GM21723 (cell line): ENCODE results near the gene BTBD3.
A peak's percentile ranks its signal among the peaks of the same experiment; 100 is the strongest.

Experiments
- ATAC-seq: cut with Tn5 transposase; IDR thresholded peaks from one replicate; pipeline ENCODE4 v1.9.1; 2021; ENCODE audit warnings: mild to moderate bottlenecking, moderate library complexity; ENCODE audit not compliant: unreplicated experiment

BTBD3 gene

DNA sequence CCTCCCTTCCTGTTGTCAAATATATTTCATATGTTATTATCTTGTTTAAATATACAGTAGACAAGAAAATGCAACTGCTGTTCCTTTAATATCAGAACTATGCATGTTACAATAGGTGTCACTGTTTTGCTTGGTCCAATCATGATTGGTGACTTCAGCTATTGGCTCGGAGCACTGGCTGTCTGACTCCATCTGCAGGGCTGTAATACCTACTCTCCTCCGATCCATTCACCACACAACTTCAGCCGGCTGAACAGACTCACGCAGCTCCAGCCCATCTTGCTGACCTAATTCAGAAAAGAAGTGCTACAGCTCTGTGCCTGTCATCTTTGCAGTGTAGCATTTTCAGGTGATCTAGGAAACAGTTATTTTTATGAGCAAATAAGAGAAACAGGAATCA, at the start of gene BTBD3:
Gene BTBD3 (plus strand): TSS at position 231 of the 400 bp plus-strand sequence. CDS start 383 bp downstream, outside the sequence.
- peak; percentile 90 for ATAC-seq

DNA sequence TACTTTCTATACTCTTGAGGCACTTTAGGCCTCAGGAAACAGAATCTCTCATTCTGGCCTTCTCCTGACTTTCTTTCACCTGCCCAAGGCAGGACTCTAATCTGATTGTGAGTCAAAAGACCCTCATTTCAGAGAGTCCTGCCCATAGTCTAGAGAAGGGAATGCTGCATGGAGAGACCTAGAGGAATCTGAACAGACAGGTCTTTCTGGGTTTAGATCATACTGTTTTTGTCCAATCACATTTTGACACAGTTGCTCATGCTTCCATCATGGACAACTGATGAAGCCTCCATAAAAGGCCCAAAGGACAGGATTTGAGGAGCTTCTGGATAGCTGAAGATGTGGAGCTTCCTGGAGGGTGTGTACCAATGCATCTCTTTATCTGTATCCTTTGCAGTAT, 48.1 kb upstream of the BTBD3 start:
- ATAC-seq, result no peak

DNA sequence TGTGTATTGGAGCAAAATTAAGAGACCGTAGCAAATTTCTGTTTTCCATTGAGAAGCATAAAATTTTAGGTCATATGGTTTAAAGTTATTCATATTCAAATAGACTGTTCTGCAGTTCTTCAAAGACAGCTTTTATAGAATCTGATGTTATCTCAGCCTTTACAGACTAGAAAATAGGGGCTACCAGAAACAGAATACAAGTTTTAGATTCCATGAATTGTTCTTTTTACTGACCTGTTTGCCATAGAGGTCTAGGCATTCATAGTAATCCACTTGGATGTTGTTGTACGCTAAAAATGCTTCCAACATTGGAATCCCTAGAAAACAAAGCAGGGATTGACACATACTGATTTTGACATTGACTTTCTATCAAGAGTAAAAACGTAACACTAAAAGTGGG, 47.3 kb upstream of the BTBD3 start:
- ATAC-seq, result no peak

DNA sequence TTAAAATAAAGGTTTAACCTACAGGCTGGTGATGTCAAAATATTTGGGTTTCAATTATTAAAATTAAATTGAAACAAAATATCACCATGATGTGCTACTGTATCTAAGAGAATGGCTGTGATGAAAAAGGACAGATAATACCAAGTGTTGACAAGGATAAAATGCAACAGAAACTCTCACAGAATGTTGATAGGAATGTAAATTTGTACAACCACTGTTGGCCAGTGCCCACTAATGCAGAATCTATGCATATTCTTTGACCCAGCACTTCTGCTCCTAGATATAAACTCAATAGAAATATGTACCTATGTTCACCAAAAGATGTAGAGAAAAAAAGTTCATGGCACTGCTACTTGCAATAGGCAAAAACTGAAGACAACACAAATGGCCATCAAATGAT, 41.1 kb upstream of the BTBD3 start:
- no peak for ATAC-seq

DNA sequence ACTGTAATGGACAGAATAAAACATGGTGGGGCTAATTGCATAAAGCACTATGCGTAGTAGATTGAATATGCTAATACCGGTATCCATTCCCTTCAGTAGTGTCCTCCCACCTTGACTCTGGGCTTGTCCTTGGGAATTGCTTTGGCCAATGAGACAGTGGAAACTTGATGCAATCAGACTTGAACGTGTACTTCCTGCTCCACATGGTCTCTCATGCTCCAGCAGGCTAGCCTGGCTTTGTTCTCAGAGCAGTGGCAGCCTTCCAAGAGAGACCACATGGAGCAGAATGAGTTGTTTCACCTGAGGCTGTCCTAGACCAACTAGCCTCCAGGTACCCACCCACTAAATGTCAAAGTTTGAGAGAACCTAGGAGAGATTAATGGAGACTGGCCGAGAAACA, 37.0 kb upstream of the BTBD3 start:
- no peak for ATAC-seq

DNA sequence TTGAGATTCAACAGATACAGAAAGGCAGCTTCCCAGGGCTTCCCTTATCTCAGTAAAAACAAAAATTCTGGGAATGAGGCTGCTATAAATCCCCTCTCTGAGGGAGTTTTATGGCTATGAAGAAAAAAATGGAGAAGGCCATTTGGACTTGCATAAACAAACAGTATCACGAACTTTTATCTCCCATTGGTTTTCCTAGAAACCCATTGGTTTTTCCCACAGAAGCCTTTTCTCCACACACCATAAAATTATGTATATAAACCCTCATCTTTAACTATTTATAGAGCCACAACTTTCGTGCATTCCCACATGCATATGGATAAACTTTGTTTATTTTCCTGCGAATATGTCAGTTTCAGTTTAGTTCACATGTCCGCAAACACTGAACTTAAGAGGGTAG, 36.2 kb upstream of the BTBD3 start:
- no peak for ATAC-seq

DNA sequence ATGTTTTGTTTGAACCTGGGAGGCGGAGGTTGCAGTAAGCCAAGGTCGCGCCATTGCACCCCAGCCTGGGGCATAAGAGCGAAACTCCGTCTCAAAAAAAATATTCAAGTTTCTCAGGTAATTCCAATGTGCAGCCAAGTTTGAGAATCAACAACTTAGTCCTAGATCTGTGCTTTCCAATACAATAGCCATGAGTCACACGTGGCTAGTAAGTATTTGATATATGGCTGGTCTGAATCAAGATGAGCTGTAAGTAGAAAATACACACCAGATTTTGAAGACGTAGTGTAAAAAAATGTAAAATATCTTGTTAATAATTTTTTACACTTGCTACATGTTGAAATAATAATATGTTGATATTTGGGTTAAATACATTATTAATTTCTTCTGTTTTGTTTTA, 35.0 kb upstream of the BTBD3 start:
- ATAC-seq, result no peak

DNA sequence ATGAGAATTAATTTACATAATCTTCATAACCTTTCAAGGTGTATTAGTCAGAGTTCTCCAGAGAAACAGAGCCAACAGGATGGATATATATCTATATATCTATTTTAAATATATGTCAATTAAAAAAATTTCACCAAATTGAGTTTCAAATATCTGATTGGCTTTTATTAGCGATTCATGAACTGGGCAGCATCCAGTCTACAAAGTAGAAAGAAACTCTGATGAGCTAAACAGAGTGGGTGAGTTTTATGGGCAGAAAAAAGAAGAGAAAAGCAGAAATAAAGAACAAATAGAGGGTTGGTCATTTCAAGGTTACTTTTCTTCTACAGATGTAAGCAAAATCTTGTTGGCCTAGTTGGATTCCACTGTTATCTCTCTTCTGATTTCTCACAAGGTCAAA, 29.0 kb upstream of the BTBD3 start:
- no peak for ATAC-seq

DNA sequence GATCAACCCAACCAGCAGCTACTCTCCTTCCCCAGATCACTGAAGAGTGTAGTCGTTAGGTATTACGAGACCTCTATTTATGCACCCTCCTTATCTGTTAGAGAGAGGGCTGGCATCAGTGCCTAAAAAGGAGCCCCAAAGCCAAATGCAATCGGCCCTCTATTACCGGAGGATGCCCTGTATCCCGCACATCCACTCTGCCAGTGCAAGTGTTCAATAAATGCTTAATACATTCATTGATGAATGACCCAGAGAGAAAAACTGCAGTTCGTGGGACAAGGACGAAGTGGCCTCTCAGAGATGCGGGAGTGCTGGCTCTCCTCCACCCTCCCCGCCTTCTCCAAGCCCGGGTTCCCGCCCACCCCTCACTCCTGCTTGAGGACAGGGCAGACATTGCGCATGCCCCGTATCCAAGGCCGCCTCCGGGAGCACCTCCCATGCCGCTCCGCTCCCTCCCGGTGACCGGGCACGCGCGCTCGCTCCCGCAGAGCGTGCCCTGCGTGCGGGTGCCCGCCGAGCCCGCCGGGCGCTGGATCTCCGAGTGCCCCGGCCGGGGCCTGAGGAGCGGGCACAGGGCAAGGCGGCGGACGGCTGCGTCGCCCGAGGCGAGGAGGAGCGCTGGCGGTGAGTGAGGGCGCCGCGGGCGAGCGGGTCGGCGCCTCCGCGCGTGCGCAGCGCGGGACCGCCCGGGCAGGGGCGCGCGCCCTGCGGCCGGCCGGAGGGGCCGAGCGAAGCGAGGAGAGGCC, 27.2 kb upstream of the BTBD3 start:
- ATAC-seq, result peak; percentile 75

DNA sequence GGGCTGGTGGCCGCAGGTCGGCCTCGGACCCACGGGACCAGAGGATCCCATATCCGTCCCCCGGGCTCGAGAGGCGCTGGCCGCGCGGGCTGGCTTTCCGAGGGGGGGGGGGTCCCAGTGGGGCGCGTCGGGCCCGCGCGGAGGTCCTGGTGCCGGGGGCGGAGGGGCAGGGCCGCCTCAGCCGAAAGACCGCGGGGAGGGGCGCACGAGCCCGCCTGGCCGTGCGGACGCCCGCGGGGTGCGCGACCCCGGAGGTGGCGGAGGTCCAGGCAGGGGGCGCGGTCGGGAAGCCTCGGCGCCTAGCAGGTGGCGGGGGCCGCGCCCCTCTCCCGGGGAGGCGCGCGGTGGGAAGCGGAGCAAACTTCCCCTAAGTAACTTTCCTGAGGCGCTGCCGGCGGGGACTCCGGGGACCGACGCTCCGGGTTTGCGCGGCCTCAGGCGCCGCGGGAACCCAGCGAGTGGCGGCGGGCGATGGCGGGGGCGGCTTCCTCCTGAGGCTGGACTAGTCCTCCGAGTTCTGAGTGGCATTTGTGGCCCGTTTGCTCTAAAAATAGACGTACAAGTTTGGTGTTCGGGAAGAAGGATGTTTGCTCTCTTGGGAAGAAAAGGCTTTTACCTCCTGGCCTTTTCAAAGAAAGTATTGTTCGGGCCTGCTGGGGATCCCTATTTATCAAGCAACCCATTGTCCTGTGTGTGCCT, 26.5 kb upstream of the BTBD3 start:
- ATAC-seq, result peak; percentile 51

DNA sequence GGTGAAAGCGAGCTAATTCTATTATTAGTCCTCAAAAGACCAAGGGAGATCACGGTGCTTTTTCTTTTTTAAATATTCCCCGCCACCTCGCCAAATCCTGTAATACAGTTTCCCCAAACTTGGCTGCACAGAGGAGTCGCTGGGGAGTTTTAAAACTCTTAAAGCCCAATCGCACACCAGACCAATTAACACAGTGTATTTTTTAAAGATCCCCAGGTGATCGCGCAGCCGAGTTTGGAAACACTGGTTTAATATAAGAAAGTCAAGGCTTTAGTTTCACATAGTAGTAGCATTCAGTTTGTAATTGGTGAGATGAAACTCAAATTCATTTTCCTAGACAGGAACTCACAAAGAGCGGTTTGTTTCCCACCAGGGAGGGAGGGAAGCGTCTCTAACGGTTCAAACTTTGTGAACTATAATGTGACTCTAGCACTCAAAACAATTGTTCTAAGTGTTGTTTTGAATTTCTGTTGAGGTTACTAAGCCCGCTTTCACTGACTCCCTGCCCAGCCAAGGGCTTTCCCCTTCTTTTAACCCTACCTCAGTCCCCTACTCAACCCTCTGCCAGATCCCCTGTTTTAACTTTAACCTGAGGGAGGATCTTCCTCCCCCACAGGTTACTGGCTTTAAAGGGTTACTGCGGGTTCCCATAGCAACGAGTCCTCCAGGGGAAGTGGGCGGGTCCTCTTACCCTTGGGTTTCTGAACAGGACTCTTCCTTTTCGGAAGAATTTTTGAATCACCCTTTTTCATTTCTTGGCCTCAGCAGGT, 25.7 kb upstream of the BTBD3 start:
- peak; percentile 56 for ATAC-seq

DNA sequence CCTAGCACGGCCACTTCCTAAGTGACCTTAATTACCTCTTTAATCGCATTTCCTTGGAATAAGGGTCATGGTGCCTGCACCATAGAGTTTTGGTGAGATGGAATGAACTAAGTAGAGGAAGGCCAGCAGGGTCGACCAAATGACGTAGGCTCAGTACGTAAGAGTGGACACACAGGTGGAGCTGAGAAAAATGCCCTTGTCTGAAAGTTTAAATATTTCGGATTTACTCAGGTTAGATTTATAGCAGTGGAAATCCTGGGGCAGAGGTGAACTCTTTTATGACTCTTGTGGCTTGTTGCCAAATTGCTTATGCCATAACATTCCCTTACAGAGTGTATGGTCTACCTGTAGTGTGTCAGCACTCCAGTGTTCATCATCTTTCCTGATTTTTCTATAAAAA, 23.6 kb upstream of the BTBD3 start:
- ATAC-seq, result no peak

DNA sequence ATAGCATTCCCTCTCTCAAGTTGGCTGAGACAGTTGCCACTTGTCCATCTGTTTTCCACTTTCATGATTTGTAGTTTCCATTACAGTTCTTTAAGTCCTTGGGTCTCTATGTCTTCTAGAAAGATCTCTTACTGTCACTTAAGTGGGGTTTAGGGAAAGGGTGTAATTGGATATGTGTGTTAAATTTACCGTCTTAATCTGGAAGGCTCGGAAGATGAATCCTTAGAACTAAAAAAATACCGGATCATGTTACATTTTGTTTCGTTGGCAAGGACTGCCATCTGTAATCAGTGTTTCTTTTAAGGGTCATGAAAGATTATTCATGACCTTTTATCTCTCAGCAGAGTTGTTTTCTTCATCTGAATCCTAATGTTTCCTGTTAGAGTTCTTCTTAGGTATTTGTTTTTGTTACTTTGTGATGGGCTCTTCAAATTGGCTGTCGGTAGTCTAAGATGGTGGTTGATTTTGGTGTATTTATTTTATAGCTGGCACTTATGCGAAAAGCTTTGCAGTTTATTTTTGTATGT, 21.8 kb upstream of the BTBD3 start:
- no peak for ATAC-seq

DNA sequence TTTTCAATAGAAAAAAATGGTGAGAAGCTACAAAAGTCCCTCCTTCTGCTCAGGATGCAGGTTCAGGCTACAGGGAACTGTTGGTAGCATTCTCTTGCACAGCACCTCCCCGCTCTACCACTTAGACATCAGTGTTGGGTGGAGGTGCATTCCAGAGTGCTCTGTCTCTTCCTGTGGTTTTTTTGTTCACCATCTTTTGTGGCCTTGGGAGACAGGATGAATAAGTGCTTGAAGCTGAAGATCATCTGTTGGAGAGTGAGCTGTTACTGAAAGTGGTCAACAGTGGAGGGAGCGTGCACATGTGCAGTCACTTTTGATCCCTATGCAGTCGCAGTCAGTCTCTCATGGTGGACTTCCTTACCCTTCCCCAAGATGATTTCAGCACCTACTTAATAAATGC, 16.6 kb upstream of the BTBD3 start:
- no peak for ATAC-seq

DNA sequence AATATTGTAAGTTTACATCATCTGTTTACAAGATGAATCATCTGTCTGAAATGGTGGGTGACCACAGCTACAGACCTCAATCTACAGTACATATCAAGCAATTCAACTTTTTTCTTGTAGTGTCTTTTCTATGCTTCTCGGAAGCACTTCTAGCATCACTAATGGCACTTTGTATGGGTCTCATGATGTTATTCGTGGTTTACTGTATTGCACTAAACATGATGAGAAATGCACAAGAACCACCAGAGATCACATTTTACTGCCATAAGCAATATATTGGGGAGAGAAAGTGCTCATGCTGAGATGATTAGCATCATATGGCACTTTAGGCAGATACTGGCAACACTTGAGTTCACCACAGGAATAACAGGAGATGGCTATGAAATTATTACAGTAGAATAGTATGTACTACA, 15.4 kb upstream of the BTBD3 start:
- no peak for ATAC-seq

DNA sequence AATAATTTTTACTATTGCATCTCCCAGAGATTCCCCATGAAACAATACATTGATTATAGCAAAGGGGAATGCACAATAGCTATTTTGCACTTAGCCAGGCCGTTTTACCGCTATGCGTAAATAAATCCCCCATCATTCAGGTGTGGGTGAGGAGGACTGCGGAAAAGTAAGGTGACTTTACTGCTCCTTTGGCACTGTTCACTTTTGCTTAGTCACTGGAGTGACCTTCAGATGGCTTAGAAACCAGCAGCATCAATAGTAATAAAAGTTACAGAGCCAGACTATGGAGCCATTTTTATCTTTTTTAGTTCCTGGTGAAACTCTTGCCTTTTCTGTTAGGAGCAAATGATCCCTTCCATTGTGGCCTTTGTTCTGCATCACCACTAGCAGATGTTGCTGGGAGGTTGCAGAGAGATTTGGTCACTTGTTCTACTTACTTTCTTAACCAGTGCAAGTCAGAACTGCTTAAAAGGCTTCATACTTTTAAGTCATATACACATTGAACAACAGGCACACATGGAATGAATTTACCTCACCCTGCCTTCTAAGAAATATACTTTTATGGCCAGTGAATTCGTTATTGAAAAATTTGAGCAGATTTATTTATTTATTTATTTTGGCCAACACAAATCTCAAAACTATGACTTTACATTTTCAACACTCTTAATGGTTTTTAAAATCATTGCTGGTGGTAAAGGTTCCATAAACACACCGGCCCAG, 12.1 kb upstream of the BTBD3 start:
- ATAC-seq, result no peak

DNA sequence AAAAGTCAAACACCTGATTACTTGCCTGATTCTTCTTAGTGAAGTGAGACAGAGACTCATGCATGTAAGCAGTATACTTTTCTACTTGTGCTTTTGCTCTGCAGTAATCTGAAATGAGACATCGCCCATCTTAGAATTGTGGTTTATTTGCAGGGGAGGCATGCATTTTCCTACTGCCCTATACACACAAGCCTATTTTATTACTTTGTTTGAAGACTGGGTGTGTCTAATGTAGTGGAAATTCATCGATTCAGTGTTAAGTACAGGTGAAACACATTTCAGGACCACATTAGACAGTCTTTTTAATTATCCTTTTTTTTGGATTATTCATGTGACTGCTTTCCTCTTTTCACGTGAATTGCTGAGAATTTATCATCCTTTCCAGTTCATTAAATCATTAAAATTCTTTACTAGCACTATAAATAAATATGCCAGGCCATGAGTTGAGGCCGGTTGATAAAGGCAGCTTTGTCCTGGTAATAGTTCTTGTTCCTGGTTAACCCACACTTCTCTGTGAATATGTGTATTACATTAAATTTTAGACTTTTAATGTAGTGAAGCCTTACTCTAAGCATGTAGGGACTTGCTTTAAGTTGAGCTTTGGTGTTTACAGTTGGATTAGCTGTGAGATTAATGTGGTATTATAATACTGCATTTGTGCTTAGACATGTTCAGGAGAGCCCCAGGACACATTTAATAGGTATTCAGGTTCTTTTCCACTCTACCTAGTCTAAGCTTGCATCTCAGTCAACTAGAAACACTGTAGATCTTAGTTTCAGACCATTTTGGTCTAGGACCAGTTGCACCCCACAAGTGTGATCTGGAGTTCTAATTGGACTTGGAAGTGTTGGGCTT, 10.8 kb upstream of the BTBD3 start:
- no peak for ATAC-seq

DNA sequence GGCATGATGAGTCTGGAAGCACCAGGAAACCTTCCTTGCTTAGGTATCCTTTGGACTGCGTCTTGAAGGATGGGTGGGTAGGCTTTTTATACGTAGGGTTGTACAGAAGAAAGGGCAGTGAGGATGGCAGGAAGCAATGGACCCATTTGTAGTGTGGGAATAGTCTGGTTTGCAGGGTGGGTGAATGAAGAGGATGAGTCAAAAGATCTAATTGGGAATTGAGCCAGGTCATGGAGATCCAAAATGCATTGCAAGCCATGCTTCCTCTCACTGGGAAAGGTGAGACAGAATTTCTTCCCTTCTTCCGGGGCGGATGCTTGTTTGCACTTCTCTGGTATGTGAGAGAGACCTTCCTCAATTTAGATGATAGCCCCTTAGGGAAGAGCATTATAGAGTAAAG, 10.1 kb upstream of the BTBD3 start:
- no peak for ATAC-seq

DNA sequence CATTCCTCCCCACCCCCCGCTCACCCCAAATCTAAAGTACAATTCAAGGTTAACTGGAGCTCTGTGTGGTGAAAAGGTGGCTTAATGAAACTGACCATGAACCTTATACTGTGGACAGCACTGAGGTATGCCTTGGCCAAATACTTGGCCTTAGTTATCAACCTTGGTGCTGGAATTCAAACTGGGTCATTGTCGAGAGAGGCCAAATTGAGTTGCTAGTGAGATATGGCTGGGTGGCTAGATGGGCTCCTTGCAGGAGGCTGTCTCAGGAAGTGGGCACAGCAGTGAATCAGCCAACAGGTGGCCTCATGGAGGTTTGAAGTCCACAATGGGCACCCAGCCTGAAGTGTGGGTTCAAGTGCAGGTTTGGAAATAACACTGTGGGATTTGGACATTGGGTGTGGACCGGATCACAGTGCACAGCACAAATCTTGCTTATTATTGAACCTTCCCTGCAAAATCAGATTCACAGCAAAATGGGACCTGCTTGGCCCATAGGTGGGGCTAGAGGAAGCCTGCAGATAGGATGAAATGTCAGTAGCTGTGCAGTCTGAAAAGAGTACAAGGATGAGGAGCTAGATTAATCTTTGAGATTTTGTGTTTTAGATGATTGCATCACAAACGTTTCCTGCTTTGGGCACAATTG, 5.6 kb upstream of the BTBD3 start:
- no peak for ATAC-seq
